ENCODE measurements around the gene HILPDA. TPM values are rescaled to one million over a fixed set of nuclear protein-coding genes. Genes with fewer than 3 reads are reported as not detected.
"Not testable (repeated sequence)": the region's sequence is repeated elsewhere in the genome, so short reads cannot be mapped to it uniquely, and the experiment has no call there.

Gene HILPDA
- total RNA-seq, 1 donor from 2014 or later = 8.9 TPM

- H3K27ac ChIP-seq = no peak overlapping the region
- intact Hi-C loops (cut with DNase I) = no loop called here
- no peak for TF ChIP-seq CTCF (IDR thresholded peaks at IDR 0.05)
Measured at GRCh38 chr7:128450913-128451312, 4.8 kb upstream of the HILPDA start.

DNA sequence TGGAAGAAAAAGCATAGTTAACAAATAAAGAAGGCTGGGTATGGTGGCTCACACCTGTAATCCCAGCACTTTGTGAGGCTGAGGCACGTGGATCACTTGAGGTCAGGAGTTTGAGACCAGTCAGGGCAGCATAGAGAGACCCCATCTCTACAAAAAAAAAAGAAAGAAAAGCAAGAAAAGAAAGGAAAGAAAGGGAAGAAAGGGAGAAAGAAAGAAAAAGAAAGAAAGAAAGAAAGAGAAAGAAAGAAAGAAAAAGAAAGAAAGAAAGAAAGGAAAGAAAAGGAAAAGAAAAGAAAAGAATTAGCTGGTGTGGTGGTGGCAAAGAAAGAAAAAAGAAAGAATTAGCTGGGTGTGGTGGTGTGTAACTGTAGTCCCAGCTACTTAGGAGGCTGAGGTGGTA lies 3.1 kb upstream of the HILPDA start:
- Histone ChIP-seq H3K27ac (no peak overlapping the region), H3K27me3 (no peaks in the 10 kb centered on the region), H3K9me3 (no peaks in the 10 kb centered on the region), H3K4me1 (peaks cover 31% of the 10 kb centered on the region), H3K36me3 (no peaks in the 10 kb centered on the region), H3K4me3 (no peak overlapping the region)
- ATAC-seq = no peak
- no peak for TF ChIP-seq CTCF (IDR thresholded peaks at IDR 0.05)
- DNase-seq = no peak
- intact Hi-C loops (cut with DNase I) = no loop called here

More at GRCh38 chr7:128450913-128451312, 4.8 kb upstream of the HILPDA start:
- ATAC-seq (no peak), DNase-seq (no peak)
- H3K36me3 ChIP-seq = no peaks in the 10 kb centered on the region
- H3K4me3 ChIP-seq = peak overlapping the region; percentile 1
- H3K4me1 ChIP-seq = peaks cover 19% of the 10 kb centered on the region
- H3K9me3 ChIP-seq = no peaks in the 10 kb centered on the region
- H3K27me3 ChIP-seq = no peaks in the 10 kb centered on the region

GRCh38 chr7:128453836-128454804 lies 1.6 kb upstream of the HILPDA start:
- peaks cover 34% of the 10 kb centered on the region for H3K4me1 ChIP-seq
- H3K27me3 ChIP-seq = no peaks in the 10 kb centered on the region
- H3K27ac ChIP-seq = peak overlapping the region; percentile 92
- no peak for TF ChIP-seq CTCF (IDR thresholded peaks at IDR 0.05)
- intact Hi-C loops (cut with DNase I) = no loop called here
- H3K9me3 ChIP-seq = no peaks in the 10 kb centered on the region
- peak overlapping the region; percentile 82 for H3K4me3 ChIP-seq
- DNase-seq (peak; percentile 79), ATAC-seq (peak; percentile 48)
- H3K36me3 ChIP-seq = no peaks in the 10 kb centered on the region

DNA sequence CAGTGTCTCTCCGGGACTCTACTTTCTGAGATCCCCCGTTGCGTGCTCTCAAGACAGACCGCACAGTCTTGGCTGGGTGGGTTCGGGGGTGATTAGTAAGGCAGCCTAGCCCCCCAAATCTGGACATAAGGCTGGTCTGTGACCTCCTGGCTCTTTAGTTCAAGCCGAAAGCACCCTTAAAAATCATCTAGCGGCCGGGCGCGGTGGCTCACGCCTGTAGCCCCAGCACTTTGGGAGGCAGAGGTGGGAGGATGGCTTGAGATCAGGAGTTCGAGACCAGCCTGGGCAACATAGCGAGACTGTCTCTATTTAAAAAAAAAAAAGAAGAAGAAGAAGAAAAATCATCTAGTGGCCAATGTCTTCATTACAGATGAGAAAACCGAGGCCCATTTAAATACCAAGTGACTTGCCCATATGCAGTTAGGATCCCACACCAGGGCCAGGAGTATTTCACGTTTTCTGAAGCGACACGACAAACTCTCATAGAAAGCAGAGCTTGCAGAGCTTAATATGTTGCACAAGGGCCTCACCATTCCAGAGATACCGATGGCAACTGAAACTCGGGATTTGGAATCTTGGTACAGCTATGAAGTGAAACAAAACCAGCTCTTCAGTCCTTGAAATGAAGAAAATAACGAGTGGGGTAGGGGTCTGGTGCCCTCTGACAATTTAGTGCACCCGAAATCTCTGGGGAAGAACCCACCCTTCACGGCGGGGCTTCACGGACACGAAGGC lies 703 bp upstream of the HILPDA start:
- ATAC-seq (no peak), DNase-seq (no peak)
- H3K27ac ChIP-seq = peak overlapping the region; percentile 92
- no peak for TF ChIP-seq CTCF (IDR thresholded peaks at IDR 0.05)
- no peaks in the 10 kb centered on the region for H3K36me3 ChIP-seq
- H3K4me3 ChIP-seq = peak overlapping the region; percentile 82
- H3K27me3 ChIP-seq = no peaks in the 10 kb centered on the region
- H3K9me3 ChIP-seq = no peaks in the 10 kb centered on the region
- peaks cover 35% of the 10 kb centered on the region for H3K4me1 ChIP-seq
- intact Hi-C loops (cut with DNase I) = no loop called here

GRCh38 chr7:128456255-128456725 lies 612 bp downstream of the HILPDA start:
- no peaks in the 10 kb centered on the region for H3K9me3 ChIP-seq
- peak overlapping the region; percentile 92 for H3K27ac ChIP-seq
- intact Hi-C loops (cut with DNase I) = no loop called here
- H3K4me1 ChIP-seq = peaks cover 35% of the 10 kb centered on the region
- peak overlapping the region; percentile 82 for H3K4me3 ChIP-seq
- no peak for TF ChIP-seq CTCF (IDR thresholded peaks at IDR 0.05)
- no peaks in the 10 kb centered on the region for H3K36me3 ChIP-seq
- DNase-seq = no peak
- ATAC-seq = no peak
- H3K27me3 ChIP-seq = no peaks in the 10 kb centered on the region

DNA sequence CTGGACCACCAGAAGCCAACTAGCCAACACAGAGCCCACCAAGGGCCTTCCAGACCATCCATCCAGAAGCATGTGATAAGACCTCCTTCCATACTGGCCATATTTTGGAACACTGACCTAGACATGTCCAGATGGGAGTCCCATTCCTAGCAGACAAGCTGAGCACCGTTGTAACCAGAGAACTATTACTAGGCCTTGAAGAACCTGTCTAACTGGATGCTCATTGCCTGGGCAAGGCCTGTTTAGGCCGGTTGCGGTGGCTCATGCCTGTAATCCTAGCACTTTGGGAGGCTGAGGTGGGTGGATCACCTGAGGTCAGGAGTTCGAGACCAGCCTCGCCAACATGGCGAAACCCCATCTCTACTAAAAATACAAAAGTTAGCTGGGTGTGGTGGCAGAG lies 1.7 kb downstream of the HILPDA start:
- intact Hi-C loops (cut with DNase I); ATAC-seq; H3K27ac ChIP-seq: not testable (repeated sequence)

More for the DNA sequence above, 1.7 kb downstream of the HILPDA start:
- not testable (repeated sequence) for H3K27me3 ChIP-seq, DNase-seq, H3K4me3 ChIP-seq, H3K36me3 ChIP-seq, H3K9me3 ChIP-seq
- peaks cover 35% of the 10 kb centered on the region for H3K4me1 ChIP-seq

Measured in upper lobe of right lung (tissue), 1 donor.